Central memory CD8-positive, alpha-beta T cell (primary cell): Measurements from ENCODE around the gene ANKRD40.

ENCODE experiments used
- ATAC-seq: fragments of 150-1000 bp; cut with Tn5 transposase; replicated peaks from 2 replicates; pipeline ENCODE4 v1.10.0; 2022; ENCODE audit warnings: mild to moderate bottlenecking, moderate FRiP score, moderate number of reproducible peaks; ENCODE audit not compliant: poor library complexity, severe bottlenecking; ENCODE audit errors: extremely low read depth
- DNase-seq, 2 donors: peaks; one replicate each; pipeline ENCODE4 v3.0.0; 2021; ENCODE audit warnings: low spot score in 2 of 2
- H3K27ac Mint-ChIP-seq: one replicate; pipeline ENCODE4 v1.8.0; 2022; ENCODE audit warnings: low read depth, mild to moderate bottlenecking, moderate library complexity, mixed read lengths
- H3K27me3 Mint-ChIP-seq: one replicate; pipeline ENCODE4 v1.8.0; 2022; ENCODE audit warnings: mixed read lengths
- H3K36me3 Mint-ChIP-seq: one replicate; pipeline ENCODE4 v1.8.0; 2022; ENCODE audit warnings: mild to moderate bottlenecking, moderate library complexity, mixed read lengths; ENCODE audit not compliant: insufficient read depth
- H3K4me1 Mint-ChIP-seq: one replicate; pipeline ENCODE4 v1.8.0; 2022; ENCODE audit warnings: mixed read lengths
- H3K4me3 Mint-ChIP-seq: one replicate; pipeline ENCODE4 v1.8.0; 2022; ENCODE audit warnings: mild to moderate bottlenecking, moderate library complexity, mixed read lengths
- H3K9me3 Mint-ChIP-seq: one replicate; pipeline ENCODE4 v1.8.0; 2022; ENCODE audit warnings: mixed read lengths

The ANKRD40 gene

GRCh38 chr17:50667259-50668024, 40.3 kb downstream of the ANKRD40 start:
- ATAC-seq, result no peak
- Mint-ChIP-seq H3K27me3 (peaks cover under 1% of the 10 kb centered on the region), H3K4me3 (no peak overlapping the region), H3K9me3 (no peaks in the 10 kb centered on the region), H3K36me3 (no peaks in the 10 kb centered on the region), H3K27ac (no peak overlapping the region), H3K4me1 (no peaks in the 10 kb centered on the region)
- DNase-seq, result no peak

- Mint-ChIP-seq H3K4me3 (no peak overlapping the region), H3K4me1 (peaks cover 8% of the 10 kb centered on the region), H3K27me3 (peaks cover 12% of the 10 kb centered on the region), H3K27ac (no peak overlapping the region), H3K9me3 (no peaks in the 10 kb centered on the region), H3K36me3 (no peaks in the 10 kb centered on the region)
- ATAC-seq (no peak), DNase-seq (no peak)
Measured at GRCh38 chr17:50666316-50666715, 41.4 kb downstream of the ANKRD40 start.

GRCh38 chr17:50665838-50666237, 41.9 kb downstream of the ANKRD40 start:
- Mint-ChIP-seq H3K4me3 (no peak overlapping the region), H3K4me1 (peaks cover 12% of the 10 kb centered on the region), H3K27me3 (peaks cover 16% of the 10 kb centered on the region), H3K9me3 (no peaks in the 10 kb centered on the region), H3K27ac (no peak overlapping the region), H3K36me3 (no peaks in the 10 kb centered on the region)
- no peak for DNase-seq
- no peak for ATAC-seq

- DNase-seq (no peak), ATAC-seq (no peak)
- Mint-ChIP-seq H3K9me3 (no peaks in the 10 kb centered on the region), H3K4me3 (no peak overlapping the region), H3K36me3 (no peaks in the 10 kb centered on the region), H3K4me1 (peaks cover 12% of the 10 kb centered on the region), H3K27me3 (peaks cover 21% of the 10 kb centered on the region), H3K27ac (no peak overlapping the region)
Measured at GRCh38 chr17:50664788-50665458, 42.8 kb downstream of the ANKRD40 start.

GRCh38 chr17:50663812-50664374, 43.8 kb downstream of the ANKRD40 start:
- Mint-ChIP-seq H3K4me1 (peaks cover 12% of the 10 kb centered on the region), H3K4me3 (no peak overlapping the region), H3K36me3 (no peaks in the 10 kb centered on the region), H3K27me3 (peaks cover 21% of the 10 kb centered on the region), H3K27ac (no peak overlapping the region), H3K9me3 (no peaks in the 10 kb centered on the region)
- no peak for DNase-seq
- no peak for ATAC-seq

- Mint-ChIP-seq H3K4me3 (no peak overlapping the region), H3K27ac (no peak overlapping the region), H3K27me3 (peaks cover 32% of the 10 kb centered on the region), H3K4me1 (peaks cover 12% of the 10 kb centered on the region), H3K9me3 (no peaks in the 10 kb centered on the region), H3K36me3 (no peaks in the 10 kb centered on the region)
- ATAC-seq (no peak), DNase-seq (no peak)
Measured at GRCh38 chr17:50662632-50663225, 45.0 kb downstream of the ANKRD40 start.

GRCh38 chr17:50661795-50662391, 45.8 kb downstream of the ANKRD40 start:
- no peak for ATAC-seq
- H3K27me3 Mint-ChIP-seq, result peaks cover 35% of the 10 kb centered on the region
- peaks cover 12% of the 10 kb centered on the region for H3K4me1 Mint-ChIP-seq
- no peaks in the 10 kb centered on the region for H3K36me3 Mint-ChIP-seq
- no peak overlapping the region for H3K4me3 Mint-ChIP-seq
- no peaks in the 10 kb centered on the region for H3K9me3 Mint-ChIP-seq
- no peak for DNase-seq
- H3K27ac Mint-ChIP-seq, result peak overlapping the region; percentile 32

GRCh38 chr17:50661348-50661747, 46.4 kb downstream of the ANKRD40 start:
- no peaks in the 10 kb centered on the region for H3K9me3 Mint-ChIP-seq
- H3K27me3 Mint-ChIP-seq, result peaks cover 35% of the 10 kb centered on the region
- H3K4me1 Mint-ChIP-seq, result peaks cover 12% of the 10 kb centered on the region
- ATAC-seq (no peak), DNase-seq (no peak)
- H3K27ac Mint-ChIP-seq, result peak overlapping the region; percentile 32
- no peaks in the 10 kb centered on the region for H3K36me3 Mint-ChIP-seq
- no peak overlapping the region for H3K4me3 Mint-ChIP-seq

- no peak for DNase-seq
- Mint-ChIP-seq H3K27ac (no peak overlapping the region), H3K4me3 (no peak overlapping the region), H3K9me3 (no peaks in the 10 kb centered on the region), H3K4me1 (peaks cover 12% of the 10 kb centered on the region), H3K36me3 (no peaks in the 10 kb centered on the region), H3K27me3 (peaks cover 35% of the 10 kb centered on the region)
- ATAC-seq, result no peak
Measured at GRCh38 chr17:50660887-50661345, 46.8 kb downstream of the ANKRD40 start.

- peaks cover 35% of the 10 kb centered on the region for H3K27me3 Mint-ChIP-seq
- no peak overlapping the region for H3K27ac Mint-ChIP-seq
- H3K4me3 Mint-ChIP-seq, result no peak overlapping the region
- H3K4me1 Mint-ChIP-seq, result peaks cover 12% of the 10 kb centered on the region
- H3K36me3 Mint-ChIP-seq, result no peaks in the 10 kb centered on the region
- H3K9me3 Mint-ChIP-seq, result no peaks in the 10 kb centered on the region
- DNase-seq, result no peak
- no peak for ATAC-seq
Measured at GRCh38 chr17:50660042-50660886, 47.5 kb downstream of the ANKRD40 start.

- H3K27ac Mint-ChIP-seq, result no peak overlapping the region
- H3K4me3 Mint-ChIP-seq, result no peak overlapping the region
- H3K36me3 Mint-ChIP-seq, result no peaks in the 10 kb centered on the region
- peaks cover 35% of the 10 kb centered on the region for H3K27me3 Mint-ChIP-seq
- ATAC-seq (no peak), DNase-seq (no peak)
- peaks cover 12% of the 10 kb centered on the region for H3K4me1 Mint-ChIP-seq
- no peaks in the 10 kb centered on the region for H3K9me3 Mint-ChIP-seq
Measured at GRCh38 chr17:50659179-50659578, 48.5 kb downstream of the ANKRD40 start.

GRCh38 chr17:50658616-50659015, 49.1 kb downstream of the ANKRD40 start:
- no peak for ATAC-seq
- peaks cover 12% of the 10 kb centered on the region for H3K4me1 Mint-ChIP-seq
- H3K4me3 Mint-ChIP-seq, result no peak overlapping the region
- no peaks in the 10 kb centered on the region for H3K36me3 Mint-ChIP-seq
- no peak for DNase-seq
- H3K27me3 Mint-ChIP-seq, result peaks cover 35% of the 10 kb centered on the region
- H3K9me3 Mint-ChIP-seq, result no peaks in the 10 kb centered on the region
- no peak overlapping the region for H3K27ac Mint-ChIP-seq
